ENCODE data around the gene PDE11A.
A peak's percentile ranks its signal among the peaks of the same experiment; 100 is the strongest.
"Not testable (repeated sequence)": the region's sequence is repeated elsewhere in the genome, so short reads cannot be mapped to it uniquely, and the experiment has no call there.

PDE11A gene

DNA sequence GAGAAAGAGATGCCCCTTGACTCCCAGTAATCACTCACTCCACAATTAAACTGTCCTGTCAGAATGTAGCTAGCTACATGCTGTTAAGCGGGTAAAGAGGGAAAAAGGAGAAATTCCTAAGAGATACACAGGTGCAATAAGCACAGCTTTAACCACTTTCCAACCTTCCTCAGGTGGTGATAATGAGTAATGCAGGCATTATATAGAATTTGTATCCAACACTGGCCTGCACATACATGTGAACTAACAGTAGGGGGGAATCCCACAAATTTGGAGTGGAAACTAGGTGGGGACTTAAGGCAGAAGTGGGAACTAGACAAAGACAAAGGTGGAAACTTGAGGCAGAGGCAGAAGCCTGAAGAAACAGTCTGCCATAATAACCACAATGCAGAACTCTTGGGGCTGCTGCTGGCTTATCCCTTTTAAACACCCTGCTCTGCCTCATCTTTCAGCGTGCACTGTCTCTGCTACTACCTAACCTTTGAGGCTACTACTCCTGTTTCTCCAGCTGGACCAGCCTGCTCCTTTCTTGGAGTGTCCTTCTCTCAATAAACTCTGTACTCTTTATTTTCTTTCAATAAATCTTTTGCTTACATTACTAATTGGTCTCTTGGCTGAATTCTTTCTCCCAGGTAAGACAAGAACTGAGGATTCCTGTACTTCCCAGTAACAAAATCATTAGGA is 259.7 kb downstream of the PDE11A start:
- no peak for DNase-seq (ENCODE audit: low spot score)

- DNase-seq (ENCODE audit: low spot score), result no peak
Measured at GRCh38 chr2:177810906-177811305, 261.7 kb downstream of the PDE11A start.

DNA sequence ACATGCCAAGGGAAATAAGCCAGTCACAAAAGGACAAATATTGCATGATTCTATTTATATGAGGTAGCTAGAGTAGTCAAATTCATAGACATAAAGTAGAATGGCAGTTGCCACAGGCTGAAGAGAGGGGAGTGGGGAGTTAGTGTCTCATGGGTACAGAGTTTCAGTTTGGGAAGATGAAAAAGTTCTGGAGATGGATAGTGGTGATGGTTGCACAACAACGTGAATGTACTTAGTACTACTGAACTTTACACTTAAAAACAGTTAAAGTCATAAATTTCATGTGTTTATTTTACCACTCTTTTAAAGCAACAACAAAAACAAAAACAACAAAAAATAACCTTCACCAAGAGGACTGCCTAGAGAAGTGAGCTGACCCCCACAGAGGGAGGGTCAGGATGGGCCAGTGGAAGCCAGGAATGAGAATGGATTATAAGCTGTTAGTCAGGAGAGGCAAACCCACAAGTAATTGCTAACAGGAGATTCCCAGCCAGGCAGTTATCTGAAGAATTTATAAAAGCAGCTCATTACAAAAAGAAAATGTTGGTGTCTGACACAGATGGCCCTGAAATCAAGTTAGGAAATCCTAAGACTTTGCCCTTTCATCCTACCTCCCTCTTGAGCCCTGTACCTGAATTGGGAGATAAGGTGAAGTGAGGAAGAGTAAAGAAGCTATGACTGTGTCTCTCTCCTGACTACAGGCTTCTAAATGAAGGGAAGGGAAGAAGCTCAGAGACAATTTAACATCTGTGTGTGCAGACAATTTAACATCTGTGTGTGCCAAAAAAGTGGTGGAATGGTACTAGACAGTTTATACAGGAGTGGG is 263.4 kb downstream of the PDE11A start:
- no peak for DNase-seq (ENCODE audit: low spot score)

DNA sequence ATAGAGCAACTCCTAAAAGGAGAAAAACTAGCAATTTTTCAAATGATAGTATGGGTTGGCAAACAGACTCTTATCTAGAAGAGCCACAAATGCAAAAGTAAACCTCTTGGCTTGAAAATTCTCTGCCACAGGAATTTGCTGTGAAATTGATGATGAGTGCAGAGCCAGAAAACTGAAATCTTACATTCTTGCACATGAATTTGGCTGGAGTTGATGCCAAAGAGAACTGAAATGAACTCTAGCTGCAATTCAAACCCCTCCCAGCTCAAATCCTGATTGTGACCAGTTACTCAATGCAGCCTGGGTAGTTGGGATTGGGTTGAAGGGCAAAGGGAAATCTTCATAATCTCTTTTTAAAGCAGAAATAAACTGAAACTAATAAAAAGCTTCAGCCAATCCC is 266.6 kb downstream of the PDE11A start:
- no peak for DNase-seq (ENCODE audit: low spot score)

DNA sequence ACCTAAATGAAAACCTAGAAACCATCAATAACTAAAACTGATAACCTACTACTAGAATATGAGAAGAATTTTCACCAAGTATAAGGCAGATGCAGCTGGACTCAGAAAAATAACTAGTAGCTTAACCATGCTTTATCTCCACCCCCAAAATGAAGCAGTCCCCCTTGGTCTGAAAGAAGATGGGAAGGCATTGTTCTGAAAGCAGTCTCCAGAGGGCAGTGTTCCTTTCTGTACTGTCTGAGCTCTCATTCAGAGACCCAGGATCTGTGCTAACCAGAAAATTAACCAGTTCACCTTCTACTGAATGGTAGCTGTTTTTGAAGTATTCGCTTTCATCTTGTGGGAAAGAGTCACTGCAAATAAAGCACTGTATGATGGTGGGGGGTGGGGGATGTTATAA is 273.0 kb downstream of the PDE11A start:
- no peak for DNase-seq (ENCODE audit: low spot score)

DNA sequence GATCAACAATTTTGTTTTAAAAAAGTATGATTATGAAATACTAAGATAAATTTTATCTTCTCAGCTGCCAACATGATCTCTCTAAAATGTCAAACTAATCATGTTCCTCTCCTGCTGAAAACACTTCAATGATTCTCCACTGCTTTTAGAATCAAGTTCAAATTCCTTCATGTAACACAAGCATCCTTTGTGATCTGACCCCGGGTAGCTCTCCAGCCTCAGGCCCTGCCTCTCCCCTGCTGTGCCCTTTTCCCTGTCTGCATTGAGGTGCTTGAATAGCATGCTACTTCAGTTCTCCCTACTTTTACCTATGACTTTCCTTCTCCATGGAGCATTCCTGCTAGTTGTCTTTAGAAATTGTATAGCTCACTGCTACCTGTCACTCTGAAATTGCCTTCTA is 274.8 kb downstream of the PDE11A start:
- DNase-seq (ENCODE audit: low spot score), result no peak

DNA sequence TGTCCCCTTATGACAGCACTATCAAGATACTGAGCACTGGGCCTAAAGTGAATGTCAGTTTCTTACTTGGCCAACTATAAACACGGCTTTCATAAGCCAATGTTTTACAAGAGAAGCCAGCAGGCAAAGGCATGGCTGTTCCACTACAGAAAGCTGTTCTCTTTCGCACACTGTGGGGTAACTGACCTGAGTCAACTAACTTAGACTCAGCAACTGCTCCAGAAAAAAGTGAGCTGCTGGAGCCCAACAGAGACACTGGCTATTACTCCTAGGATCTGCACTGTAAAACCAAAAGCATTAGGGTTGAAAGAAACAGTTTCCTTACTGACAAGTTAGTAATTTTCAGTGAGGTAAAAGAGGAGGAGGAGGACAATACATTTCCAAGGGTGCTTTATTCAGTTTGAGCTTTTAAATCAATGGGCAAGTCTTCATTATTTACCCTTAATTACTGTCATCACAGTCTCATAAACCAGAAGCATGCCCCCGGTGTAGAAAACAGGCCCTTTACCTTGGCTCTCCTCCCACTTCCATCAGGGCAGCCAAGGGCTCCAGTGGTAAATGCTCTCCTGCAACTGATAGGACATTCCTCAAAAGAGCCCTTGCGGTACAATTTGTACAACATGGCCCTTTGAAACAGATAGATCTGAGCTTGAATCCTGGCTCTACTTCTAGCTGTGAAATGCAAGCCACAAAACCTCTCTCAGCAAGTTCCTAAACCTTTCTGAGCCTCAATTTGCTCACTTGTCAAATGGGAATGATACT is 275.7 kb downstream of the PDE11A start:
- DNase-seq (ENCODE audit: low spot score), result no peak

DNA sequence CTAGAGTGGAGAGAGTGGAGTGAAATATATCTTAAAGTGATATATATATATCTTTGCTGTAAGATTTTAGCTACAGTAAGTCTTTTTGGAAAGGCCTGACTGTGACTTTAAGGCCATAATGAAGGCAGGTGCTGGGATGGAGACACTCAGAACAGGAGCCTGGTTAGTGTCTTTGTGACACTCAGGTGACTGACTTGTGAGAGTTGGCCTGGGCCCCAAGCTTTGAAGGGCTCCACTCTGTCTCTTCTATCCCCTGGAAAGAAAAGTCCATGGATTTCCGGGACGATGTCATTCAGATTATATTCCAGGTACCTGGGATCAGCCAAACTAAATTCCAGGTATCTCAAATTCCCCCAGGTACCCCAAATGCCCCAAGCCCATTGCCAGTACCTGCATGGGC is 276.6 kb downstream of the PDE11A start:
- DNase-seq (ENCODE audit: low spot score), result no peak

GRCh38 chr2:177785143-177785542 is 287.4 kb downstream of the PDE11A start:
- DNase-seq (ENCODE audit: low spot score), result not testable (repeated sequence)

- DNase-seq (ENCODE audit: low spot score), result no peak
Measured at GRCh38 chr2:177784745-177785067, 287.9 kb downstream of the PDE11A start.

GRCh38 chr2:177783835-177784744 is 288.5 kb downstream of the PDE11A start:
- DNase-seq (ENCODE audit: low spot score), result no peak

- no peak for DNase-seq (ENCODE audit: low spot score)
Measured at GRCh38 chr2:177783091-177783490, 289.5 kb downstream of the PDE11A start.

- no peak for DNase-seq (ENCODE audit: low spot score)
Measured at GRCh38 chr2:177782613-177783012, 290.0 kb downstream of the PDE11A start.

- no peak for DNase-seq (ENCODE audit: low spot score)
Measured at GRCh38 chr2:177778472-177778871, 294.1 kb downstream of the PDE11A start.

DNA sequence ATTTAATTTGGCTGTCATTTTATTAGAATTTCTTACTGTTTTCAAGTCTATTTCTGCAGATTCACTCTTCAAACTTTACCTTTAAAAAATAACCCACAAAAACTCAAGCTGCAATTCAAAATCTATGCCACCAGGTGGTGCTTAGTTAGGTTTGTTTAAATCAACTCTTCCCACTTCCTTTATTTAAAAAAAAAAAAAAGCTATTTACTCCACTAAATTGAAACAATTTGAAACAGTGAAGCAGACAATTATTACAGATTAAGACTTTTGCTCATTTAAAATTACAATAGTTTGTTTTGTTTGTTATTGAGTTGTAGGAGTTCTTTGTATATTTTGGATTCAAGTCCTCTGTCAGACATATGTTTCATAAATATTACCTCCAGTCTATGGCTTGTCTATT is 300.0 kb downstream of the PDE11A start:
- DNase-seq (ENCODE audit: low spot score), result no peak

DNA sequence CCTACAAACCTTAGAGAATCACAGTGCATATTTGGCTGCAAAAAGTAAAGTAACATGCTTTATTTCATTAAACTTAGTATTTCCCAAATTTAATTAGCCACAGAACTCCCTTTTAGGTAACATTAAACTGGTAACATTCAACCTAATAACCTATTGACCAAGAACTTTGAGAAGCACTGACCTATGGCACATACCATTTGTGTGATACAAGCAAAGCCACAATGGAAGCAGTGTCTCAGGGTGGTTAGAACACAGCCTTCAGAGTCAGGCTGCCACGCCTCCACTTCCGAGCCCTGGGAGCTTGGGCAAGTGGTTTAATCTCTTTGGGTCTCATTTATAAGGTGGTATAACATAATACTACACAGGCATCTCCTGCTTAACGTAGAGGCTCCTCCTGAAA is 301.4 kb downstream of the PDE11A start:
- DNase-seq (ENCODE audit: low spot score), result no peak

GRCh38 chr2:177767768-177768167 is 304.8 kb downstream of the PDE11A start:
- DNase-seq (ENCODE audit: low spot score), result no peak

DNA sequence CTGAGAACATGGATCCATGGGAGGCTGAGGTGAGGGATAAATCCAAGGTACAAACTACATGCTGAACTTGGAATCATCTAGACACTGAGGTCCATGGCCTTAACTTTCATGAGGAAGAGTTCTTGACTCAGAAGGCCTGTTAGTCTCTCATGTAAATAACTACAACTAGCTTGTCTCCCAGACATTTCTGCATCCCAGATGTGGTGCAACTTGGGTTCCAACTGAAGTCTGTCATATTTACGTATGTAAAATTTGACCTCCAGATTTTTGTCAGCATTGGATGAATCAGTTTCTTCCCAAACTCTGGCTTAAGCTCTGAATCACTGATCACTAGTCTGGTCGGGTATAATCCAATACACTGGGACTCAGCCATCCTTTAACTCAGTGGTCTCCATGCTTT is 306.9 kb downstream of the PDE11A start:
- no peak for DNase-seq (ENCODE audit: low spot score)

DNA sequence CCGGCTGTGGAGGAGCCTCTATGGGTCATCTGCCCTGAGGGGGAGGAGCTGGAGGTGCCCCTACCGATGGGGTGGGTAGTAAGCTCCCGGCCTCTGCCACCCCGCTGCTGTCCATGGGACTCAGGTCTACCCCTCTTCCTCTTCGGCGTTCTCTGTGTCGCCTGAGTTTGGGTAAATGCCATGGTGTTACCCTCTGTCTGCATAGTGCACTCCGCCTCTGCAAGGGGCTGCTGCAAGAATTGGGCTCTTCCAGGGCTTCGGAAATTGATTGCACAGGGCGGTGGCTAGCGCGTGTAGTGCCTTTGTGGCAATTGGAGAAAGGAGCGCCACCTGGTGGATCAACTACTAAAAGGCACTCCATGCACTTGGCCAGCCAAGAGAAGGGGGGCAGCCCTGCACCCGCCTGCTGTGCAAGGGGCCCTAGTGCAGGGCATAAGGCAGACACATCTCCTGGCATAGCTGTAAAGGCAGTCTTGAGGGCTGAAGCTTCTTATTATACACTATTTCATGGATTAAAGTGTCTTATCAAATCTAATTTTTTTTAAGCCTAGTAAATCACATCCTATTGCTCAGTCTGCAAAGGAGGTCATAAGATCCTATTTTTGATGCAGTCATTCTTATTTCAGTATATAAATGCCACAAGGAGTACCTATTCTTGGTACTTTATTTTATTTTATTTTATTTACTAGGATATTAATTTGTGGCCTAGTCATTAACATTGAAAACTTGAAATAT is 308.9 kb downstream of the PDE11A start:
- DNase-seq (ENCODE audit: low spot score), result peak; percentile 68

GRCh38 chr2:177759443-177759842 is 313.1 kb downstream of the PDE11A start:
- no peak for DNase-seq (ENCODE audit: low spot score)
